Retinal pigment epithelial cell (primary cell): ENCODE results near the gene ZNF19.

Experiments
- DNase-seq: peaks from one replicate; pipeline ENCODE4 v3.0.0-alpha.2; 2010; ENCODE audit warnings: low read depth
- H3K4me3 ChIP-seq: 2 replicates; pipeline ENCODE4 v1.5.1; 2011; ENCODE audit warnings: mild to moderate bottlenecking, low read length, control low read depth, moderate library complexity
- CTCF ChIP-seq: conservative IDR thresholded peaks from 2 replicates; pipeline ENCODE4 v1.5.1; 2011; ENCODE audit warnings: low read depth, low read length, control low read depth, inconsistent platforms

The ZNF19 gene

GRCh38 chr16:71501547-71501946 lies 12.4 kb upstream of the ZNF19 start:
- DNase-seq = no peak
- no peak for TF ChIP-seq CTCF
- H3K4me3 ChIP-seq = no peak overlapping the region

GRCh38 chr16:71500964-71501363 lies 11.8 kb upstream of the ZNF19 start:
- no peak for DNase-seq
- no peak for TF ChIP-seq CTCF
- H3K4me3 ChIP-seq = no peak overlapping the region

DNA sequence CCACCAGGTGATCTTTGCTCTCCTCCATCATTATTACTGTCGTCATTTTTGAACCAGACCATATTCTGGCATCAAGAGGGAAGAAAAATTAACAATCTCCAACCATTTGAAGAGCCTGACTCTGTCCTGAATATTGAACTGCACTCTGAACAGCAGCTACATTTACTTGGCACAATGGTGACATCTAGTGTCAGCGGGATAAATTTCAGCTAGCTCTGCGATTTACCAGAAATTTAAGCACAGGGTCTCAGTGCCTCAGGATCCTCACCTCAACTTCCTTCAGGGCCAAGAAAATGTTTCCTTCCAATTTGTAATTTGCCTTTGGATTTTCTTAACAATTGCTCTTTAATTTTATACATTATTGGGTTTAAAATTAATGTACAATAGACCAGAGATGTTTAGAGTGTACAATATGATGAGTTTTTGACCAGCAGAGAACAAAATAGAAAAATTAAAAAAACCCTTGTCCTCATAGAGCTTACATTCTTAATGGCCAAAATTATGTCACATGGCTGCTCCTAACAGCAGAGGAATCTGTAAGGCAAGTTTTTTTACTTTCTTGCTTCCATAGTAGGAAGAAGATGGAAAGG lies 10.7 kb upstream of the ZNF19 start:
- TF ChIP-seq CTCF = peak; percentile 71
- no peak overlapping the region for H3K4me3 ChIP-seq
- peak; percentile 11 for DNase-seq

GRCh38 chr16:71498031-71498430 lies 8.9 kb upstream of the ZNF19 start:
- DNase-seq = no peak
- no peak for TF ChIP-seq CTCF
- no peak overlapping the region for H3K4me3 ChIP-seq

GRCh38 chr16:71493213-71493612 lies 4.1 kb upstream of the ZNF19 start:
- no peak overlapping the region for H3K4me3 ChIP-seq
- DNase-seq = no peak
- TF ChIP-seq CTCF = no peak

DNA sequence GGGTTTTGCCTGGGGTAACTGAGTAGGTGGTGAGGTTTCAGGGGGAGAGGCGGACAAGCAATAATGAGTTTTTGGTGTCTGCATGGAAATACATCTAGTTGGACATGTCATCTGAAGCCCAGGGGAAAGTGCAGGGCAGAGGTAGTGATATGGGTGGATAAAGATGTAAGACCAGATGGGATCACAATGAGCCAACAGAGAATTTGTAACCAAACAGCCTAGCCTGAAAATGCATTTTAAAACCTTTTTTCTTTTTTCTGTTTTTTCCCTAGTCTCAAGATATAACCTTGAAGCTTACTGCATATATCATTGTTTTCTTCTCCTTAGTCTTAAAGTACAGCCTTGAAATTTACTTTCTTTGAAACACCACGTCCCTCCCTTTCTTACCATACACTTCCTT lies 3.7 kb upstream of the ZNF19 start:
- no peak for TF ChIP-seq CTCF
- no peak overlapping the region for H3K4me3 ChIP-seq
- DNase-seq = no peak

DNA sequence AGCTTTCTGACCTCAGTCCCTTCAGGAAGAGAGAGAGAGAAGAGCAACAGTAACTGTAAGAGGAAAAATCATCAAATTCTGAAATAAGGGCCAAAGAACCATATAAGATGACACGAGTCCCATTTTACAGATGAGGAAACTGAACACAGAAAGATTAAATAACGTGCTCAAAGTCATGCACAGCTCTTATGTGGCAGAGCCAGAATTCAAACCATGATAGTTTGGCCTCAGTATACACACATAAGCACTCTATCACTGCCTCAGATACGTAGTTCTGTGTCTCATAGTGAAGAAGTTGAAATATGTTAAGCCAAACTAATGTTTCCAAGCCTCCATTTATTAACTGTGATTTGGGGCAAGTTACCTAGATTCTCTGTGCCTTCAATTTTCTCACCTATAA lies 1.9 kb upstream of the ZNF19 start:
- no peak for DNase-seq
- TF ChIP-seq CTCF = no peak
- no peak overlapping the region for H3K4me3 ChIP-seq
